Umbilical cord (tissue), 1 donor: ENCODE measurements around the gene TMEM167B. TPM values are rescaled to one million over a fixed set of nuclear protein-coding genes. Genes with fewer than 3 reads are reported as not detected.

Experiments
- total RNA-seq: library from RNA; depleted of rRNA; stranded (reverse); fragments of >200 nt; gene quantifications from one replicate; pipeline ENCODE4 v1.2.3, GENCODE V29; 2014; ENCODE audit warnings: low replicate concordance; ENCODE audit not compliant: insufficient read depth

TMEM167B gene
- total RNA-seq, 1 donor from 2014 or later: 48.9 TPM

Other genes starting within 250 kb of the TMEM167B start
- 2.2 TPM for gene AKNAD1, start 233.7 kb upstream of the TMEM167B start, total RNA-seq
- 22.4 TPM for gene GPSM2, start 213.8 kb upstream of the TMEM167B start, total RNA-seq
- 38.0 TPM for gene CLCC1, start 127.3 kb upstream of the TMEM167B start, total RNA-seq
- gene WDR47, start 48.7 kb upstream of the TMEM167B start, total RNA-seq: 17.1 TPM
- gene TAF13, start 14.8 kb upstream of the TMEM167B start, total RNA-seq: 71.0 TPM
- gene ELAPOR1, start 23.4 kb downstream of the TMEM167B start, total RNA-seq: 1.9 TPM
- gene SARS1, start 123.2 kb downstream of the TMEM167B start, total RNA-seq: 105 TPM
- 2.6 TPM for gene CELSR2, start 158.8 kb downstream of the TMEM167B start, total RNA-seq
- 4.3 TPM for gene PSRC1, start 192.4 kb downstream of the TMEM167B start, total RNA-seq
- not detected for gene MYBPHL, start 216.2 kb downstream of the TMEM167B start, total RNA-seq